ENCODE results near the gene LAGE3.

The LAGE3 gene

GRCh38 chrX:154431341-154431740 lies 47.7 kb downstream of the LAGE3 start:
- no peak for DNase-seq

- DNase-seq: no peak
Measured at GRCh38 chrX:154430916-154431315, 48.2 kb downstream of the LAGE3 start.

GRCh38 chrX:154430479-154430878 lies 48.6 kb downstream of the LAGE3 start:
- DNase-seq: no peak

GRCh38 chrX:154429711-154430110 lies 49.4 kb downstream of the LAGE3 start:
- DNase-seq: no peak

GRCh38 chrX:154428176-154429171 lies 50.6 kb downstream of the LAGE3 start, which contains the start of gene ATP6AP1:
TSS of gene ATP6AP1 (plus strand) at chrX:154428677. CDS start at chrX:154428693, 16 bp downstream.
- peak; percentile 89 for DNase-seq
